ENCODE results near the gene FBXL22.

GRCh38 chr15:63586790-63587189 lies 10.4 kb upstream of the FBXL22 start:
- TF ChIP-seq POLR2AphosphoS5 (IDR thresholded peaks at IDR 0.05; ENCODE audit: low read depth, low read length): no peak
- TF ChIP-seq REST (IDR thresholded peaks at IDR 0.05; ENCODE audit: insufficient read depth in 1 of 2, low read depth in 2 of 2, low read length in 2 of 2): no peak
- TF ChIP-seq SIN3A (IDR thresholded peaks at IDR 0.05; ENCODE audit: borderline replicate concordance, insufficient read depth, low read length): no peak

Measured in PFSK-1 (cell line).